ENCODE measurements around the gene POLR3E.
"Not testable (repeated sequence)": the region's sequence is repeated elsewhere in the genome, so short reads cannot be mapped to it uniquely, and the experiment has no call there.

Gene POLR3E

DNA sequence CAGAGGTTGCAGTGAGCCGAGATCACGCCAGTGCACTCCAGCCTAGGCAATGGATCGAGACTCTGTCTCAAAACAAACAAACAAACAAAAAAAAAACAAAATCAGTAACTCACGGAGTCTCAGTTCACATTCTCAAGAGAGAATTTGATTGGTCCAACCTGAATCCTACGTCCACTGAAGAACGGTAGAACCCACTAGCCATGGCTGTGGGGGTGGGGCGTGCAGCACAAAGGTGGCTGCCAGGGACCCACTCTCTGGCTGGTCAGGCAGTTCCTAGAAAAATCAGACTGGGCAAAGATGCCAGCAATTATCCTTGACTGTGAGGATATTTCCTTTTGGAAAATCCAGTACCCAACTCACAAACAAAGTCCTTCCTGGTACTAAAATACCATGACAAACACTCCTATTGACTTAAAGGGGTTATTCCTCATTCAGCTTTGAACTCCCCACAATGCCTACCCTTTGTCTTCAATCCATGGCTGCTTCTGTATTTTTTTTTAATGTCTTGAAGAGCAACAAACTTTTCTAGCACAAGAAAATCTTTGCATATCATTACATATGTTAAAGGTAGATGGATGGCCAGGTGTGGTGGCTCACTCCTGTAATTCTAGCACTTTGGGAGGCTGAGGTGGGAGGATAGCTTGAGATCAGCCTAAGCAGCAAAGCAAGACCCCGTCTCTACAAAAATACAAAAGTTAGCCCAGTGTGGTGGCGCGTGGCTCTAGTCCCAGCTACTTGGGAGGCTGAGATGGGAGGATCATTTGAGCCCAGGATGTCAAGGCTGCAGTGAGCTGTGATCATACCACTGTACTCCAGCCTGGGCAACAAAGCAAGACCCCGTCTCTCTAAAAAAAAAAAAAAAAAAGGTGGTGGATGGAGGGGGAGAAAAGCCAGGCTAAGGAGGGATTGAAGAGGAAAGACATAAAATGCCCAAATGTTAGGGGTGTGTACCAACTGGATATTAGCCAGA lies 3.8 kb upstream of the POLR3E start:
- DNase-seq (ENCODE audit: insufficient read length) (no peak), FAIRE-seq (no peak)
- no peak for TF ChIP-seq POLR2A (IDR thresholded peaks at IDR 0.05; ENCODE audit: low read depth, low read length)
- no peak for TF ChIP-seq TAF1 (IDR thresholded peaks at IDR 0.05; ENCODE audit: borderline replicate concordance, low read depth, low read length)
- TF ChIP-seq POLR2AphosphoS5 (IDR thresholded peaks at IDR 0.05; ENCODE audit: low read depth, low read length), result no peak

DNA sequence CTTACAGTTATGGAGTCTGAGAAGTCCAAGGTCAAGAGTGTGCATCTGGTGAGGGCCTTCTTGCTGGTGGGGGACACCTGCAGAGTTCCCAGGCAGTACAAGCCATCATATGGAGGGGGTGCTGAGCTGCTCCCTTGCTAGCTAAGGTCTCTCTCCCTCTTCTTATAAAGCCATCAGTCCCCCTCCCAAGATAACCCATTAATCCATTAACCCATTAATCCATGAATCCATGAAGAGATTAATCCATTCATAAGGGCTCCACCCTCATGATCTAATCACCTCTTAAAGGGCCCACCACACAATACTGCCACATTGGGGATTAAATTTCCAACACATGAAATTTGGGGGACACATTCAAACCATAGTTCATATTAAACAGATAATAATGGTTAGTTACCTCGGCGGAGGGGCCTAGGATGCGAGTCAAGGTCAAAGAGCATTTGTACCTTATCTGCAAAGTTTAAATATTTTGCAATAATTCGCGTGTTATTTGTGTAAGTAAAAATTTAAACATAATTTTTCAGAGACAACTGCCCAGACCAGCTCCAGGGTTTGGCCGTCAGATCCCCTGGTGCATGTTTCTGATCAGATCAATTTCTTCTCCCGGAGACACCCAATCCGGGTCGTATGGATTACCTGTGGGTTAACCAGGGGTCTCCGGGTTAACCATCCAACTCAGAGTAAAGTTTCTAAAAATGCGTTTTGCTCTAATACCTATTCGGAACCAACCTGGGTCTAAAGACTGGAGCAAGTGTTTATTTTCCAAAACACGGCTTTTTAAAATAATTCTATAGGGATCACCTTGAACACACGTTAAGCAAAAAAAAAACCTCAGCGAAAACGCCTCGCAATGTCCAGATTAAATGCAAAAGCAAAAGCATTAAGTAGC lies 740 bp upstream of the POLR3E start:
- FAIRE-seq, result no peak
- no peak for DNase-seq (ENCODE audit: insufficient read length)

GRCh38 chr16:22297871-22298733 lies 893 bp downstream of the POLR3E start:
- TF ChIP-seq POLR2A (IDR thresholded peaks at IDR 0.05; ENCODE audit: low read depth, low read length) (peak; percentile 79), POLR2AphosphoS5 (IDR thresholded peaks at IDR 0.05; ENCODE audit: low read depth, low read length) (peak; percentile 96), TAF1 (IDR thresholded peaks at IDR 0.05; ENCODE audit: borderline replicate concordance, low read depth, low read length) (no peak)
- FAIRE-seq (peak; percentile 56), DNase-seq (ENCODE audit: insufficient read length) (peak; percentile 52)

More for the DNA sequence above, 740 bp upstream of the POLR3E start:
- no peak for TF ChIP-seq TAF1 (IDR thresholded peaks at IDR 0.05; ENCODE audit: borderline replicate concordance, low read depth, low read length)
- TF ChIP-seq POLR2AphosphoS5 (IDR thresholded peaks at IDR 0.05; ENCODE audit: low read depth, low read length), result no peak
- TF ChIP-seq POLR2A (IDR thresholded peaks at IDR 0.05; ENCODE audit: low read depth, low read length), result no peak

DNA sequence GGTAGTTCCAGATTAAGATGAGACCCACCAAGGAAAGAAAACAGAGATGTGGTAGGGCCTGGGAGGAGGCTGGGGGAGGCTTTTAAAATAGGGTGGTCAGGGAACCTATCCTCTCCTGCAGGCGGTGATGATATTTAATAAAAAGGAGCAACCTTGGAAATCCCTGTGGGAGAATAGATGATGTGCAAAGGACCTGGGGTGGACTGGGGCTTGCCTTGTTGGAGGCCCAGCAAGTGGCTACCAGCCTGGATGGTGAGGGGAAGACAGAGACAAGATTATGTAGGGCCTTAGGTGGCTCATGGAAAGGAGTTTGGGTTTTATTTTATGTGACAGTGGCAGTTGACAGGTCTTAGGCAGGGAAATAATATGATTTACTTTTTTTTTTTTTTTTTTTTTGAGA lies 1.8 kb downstream of the POLR3E start:
- TF ChIP-seq TAF1 (IDR thresholded peaks at IDR 0.05; ENCODE audit: borderline replicate concordance, low read depth, low read length) (no peak), POLR2A (IDR thresholded peaks at IDR 0.05; ENCODE audit: low read depth, low read length) (no peak), POLR2AphosphoS5 (IDR thresholded peaks at IDR 0.05; ENCODE audit: low read depth, low read length) (no peak)
- DNase-seq (ENCODE audit: insufficient read length) (no peak), FAIRE-seq (no peak)

DNA sequence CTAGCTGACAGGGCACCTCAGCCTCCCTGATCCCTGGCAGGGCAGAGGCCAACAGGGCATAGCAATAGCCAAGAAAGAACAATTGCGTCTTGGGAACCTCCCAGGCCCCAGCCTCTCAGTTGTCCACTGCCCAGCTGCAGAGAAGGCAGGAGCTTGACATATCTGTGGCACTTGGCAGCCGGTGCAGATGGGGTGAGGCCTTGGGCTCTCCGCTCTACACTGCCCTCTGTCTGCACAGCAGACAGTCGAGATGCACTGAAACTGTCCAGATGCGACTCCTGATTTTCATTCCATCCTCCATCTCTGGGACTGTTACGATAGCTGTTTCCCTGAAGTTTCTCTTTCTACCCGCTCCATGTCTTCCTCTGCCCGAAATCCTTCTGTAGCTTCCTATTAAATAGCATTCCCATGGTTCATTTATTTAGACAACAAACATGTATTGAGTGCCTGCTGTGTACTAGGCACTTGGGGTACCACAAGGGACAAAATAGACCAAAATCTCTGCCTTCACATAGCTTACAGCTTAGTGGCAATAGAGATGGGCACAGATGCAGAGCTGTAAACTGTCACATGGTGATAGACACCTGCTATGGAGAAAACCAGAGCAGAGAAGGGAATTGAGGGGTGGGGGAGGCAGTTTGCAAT lies 3.3 kb downstream of the POLR3E start:
- TF ChIP-seq TAF1 (IDR thresholded peaks at IDR 0.05; ENCODE audit: borderline replicate concordance, low read depth, low read length) (no peak), POLR2AphosphoS5 (IDR thresholded peaks at IDR 0.05; ENCODE audit: low read depth, low read length) (no peak), POLR2A (IDR thresholded peaks at IDR 0.05; ENCODE audit: low read depth, low read length) (no peak)
- FAIRE-seq, result no peak
- DNase-seq (ENCODE audit: insufficient read length), result no peak

- DNase-seq (ENCODE audit: insufficient read length); FAIRE-seq: not testable (repeated sequence)
Observed at GRCh38 chr16:22301423-22301822, 4.2 kb downstream of the POLR3E start.

GRCh38 chr16:22302776-22303363 lies 5.7 kb downstream of the POLR3E start:
- TF ChIP-seq TAF1 (IDR thresholded peaks at IDR 0.05; ENCODE audit: borderline replicate concordance, low read depth, low read length), result no peak
- TF ChIP-seq POLR2A (IDR thresholded peaks at IDR 0.05; ENCODE audit: low read depth, low read length), result no peak
- FAIRE-seq (no peak), DNase-seq (ENCODE audit: insufficient read length) (no peak)

- DNase-seq (ENCODE audit: insufficient read length) (no peak), FAIRE-seq (no peak)
- TF ChIP-seq POLR2AphosphoS5 (IDR thresholded peaks at IDR 0.05; ENCODE audit: low read depth, low read length), result no peak
- TF ChIP-seq POLR2A (IDR thresholded peaks at IDR 0.05; ENCODE audit: low read depth, low read length), result 0 out of 2 replicates have a peak, but pooled peaks have one; percentile 22
- no peak for TF ChIP-seq TAF1 (IDR thresholded peaks at IDR 0.05; ENCODE audit: borderline replicate concordance, low read depth, low read length)
Observed at GRCh38 chr16:22304411-22304810, 7.2 kb downstream of the POLR3E start.

- FAIRE-seq (no peak), DNase-seq (ENCODE audit: insufficient read length) (no peak)
- TF ChIP-seq POLR2AphosphoS5 (IDR thresholded peaks at IDR 0.05; ENCODE audit: low read depth, low read length) (0 out of 2 replicates have a peak, but pooled peaks have one; percentile 20), TAF1 (IDR thresholded peaks at IDR 0.05; ENCODE audit: borderline replicate concordance, low read depth, low read length) (no peak)
Observed at GRCh38 chr16:22306788-22307187, 9.6 kb downstream of the POLR3E start.

DNA sequence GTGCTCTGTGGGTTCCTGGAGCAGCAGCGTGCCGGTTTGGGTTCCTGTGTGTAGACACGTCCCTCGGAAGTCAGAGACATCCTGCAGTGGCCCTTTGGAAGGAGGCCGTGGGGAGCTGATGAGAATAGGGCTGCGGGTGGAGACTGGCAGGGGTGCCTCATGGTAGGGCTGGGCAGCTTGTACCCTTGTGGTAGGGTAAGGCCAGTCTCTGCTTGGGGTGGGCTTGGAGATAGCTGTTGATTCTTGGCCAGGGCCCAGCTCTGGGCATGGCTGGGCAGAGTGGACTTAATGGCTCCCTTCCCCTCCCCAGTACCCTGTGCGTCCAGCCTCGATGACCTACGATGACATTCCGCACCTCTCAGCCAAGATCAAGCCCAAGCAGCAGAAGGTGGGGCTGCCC lies 10.6 kb downstream of the POLR3E start:
- TF ChIP-seq POLR2A (IDR thresholded peaks at IDR 0.05; ENCODE audit: low read depth, low read length) (no peak), TAF1 (IDR thresholded peaks at IDR 0.05; ENCODE audit: borderline replicate concordance, low read depth, low read length) (no peak), POLR2AphosphoS5 (IDR thresholded peaks at IDR 0.05; ENCODE audit: low read depth, low read length) (no peak)
- FAIRE-seq, result no peak
- no peak for DNase-seq (ENCODE audit: insufficient read length)

All from GM12892 (cell line).